ENCODE results near the gene ADH4.

Gene ADH4

DNA sequence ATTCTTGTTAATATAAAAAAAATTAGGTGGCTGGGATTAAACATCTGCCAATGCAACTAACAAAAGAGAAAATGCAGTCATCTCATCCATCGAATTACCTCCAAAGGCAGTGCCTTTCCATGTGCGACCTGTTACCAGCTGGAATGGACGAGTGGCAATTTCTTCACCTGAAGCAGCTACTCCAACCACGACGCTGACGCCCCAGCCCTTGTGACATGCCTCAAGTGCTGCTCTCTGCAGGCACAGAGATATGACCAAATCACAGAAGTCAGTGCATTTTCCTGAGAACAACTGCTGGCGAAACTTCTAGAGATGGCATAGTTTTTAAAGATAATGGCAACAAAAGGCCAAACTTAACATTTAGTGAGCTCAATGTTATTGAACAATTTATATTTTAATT, 69.3 kb downstream of the ADH4 start:
- TF ChIP-seq, protein P1, sequence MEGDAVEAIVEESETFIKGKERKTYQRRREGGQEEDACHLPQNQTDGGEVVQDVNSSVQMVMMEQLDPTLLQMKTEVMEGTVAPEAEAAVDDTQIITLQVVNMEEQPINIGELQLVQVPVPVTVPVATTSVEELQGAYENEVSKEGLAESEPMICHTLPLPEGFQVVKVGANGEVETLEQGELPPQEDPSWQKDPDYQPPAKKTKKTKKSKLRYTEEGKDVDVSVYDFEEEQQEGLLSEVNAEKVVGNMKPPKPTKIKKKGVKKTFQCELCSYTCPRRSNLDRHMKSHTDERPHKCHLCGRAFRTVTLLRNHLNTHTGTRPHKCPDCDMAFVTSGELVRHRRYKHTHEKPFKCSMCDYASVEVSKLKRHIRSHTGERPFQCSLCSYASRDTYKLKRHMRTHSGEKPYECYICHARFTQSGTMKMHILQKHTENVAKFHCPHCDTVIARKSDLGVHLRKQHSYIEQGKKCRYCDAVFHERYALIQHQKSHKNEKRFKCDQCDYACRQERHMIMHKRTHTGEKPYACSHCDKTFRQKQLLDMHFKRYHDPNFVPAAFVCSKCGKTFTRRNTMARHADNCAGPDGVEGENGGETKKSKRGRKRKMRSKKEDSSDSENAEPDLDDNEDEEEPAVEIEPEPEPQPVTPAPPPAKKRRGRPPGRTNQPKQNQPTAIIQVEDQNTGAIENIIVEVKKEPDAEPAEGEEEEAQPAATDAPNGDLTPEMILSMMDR (IDR thresholded peaks at IDR 0.05; ENCODE audit: unreplicated experiment in 3 of 3): no peak
- no peaks in the 10 kb centered on the region for H3K4me1 Mint-ChIP-seq
- H3K27ac Mint-ChIP-seq: no peak overlapping the region
- H3K9me3 Mint-ChIP-seq: no peaks in the 10 kb centered on the region
- H3K27me3 Mint-ChIP-seq (ENCODE audit: low read depth): no peaks in the 10 kb centered on the region
- no peak overlapping the region for H3K4me3 Mint-ChIP-seq
- peaks cover 85% of the 10 kb centered on the region for H3K36me3 Mint-ChIP-seq (ENCODE audit: low read depth)
